Measurements from ENCODE around the gene RGS3. TPM values are rescaled to one million over a fixed set of nuclear protein-coding genes. Genes with fewer than 3 reads are reported as not detected.
"Not testable (repeated sequence)": the region's sequence is repeated elsewhere in the genome, so short reads cannot be mapped to it uniquely, and the experiment has no call there.

Gene RGS3
- total and polyA plus RNA-seq, 5 donors = 107 to 184 (median 163) TPM

DNA sequence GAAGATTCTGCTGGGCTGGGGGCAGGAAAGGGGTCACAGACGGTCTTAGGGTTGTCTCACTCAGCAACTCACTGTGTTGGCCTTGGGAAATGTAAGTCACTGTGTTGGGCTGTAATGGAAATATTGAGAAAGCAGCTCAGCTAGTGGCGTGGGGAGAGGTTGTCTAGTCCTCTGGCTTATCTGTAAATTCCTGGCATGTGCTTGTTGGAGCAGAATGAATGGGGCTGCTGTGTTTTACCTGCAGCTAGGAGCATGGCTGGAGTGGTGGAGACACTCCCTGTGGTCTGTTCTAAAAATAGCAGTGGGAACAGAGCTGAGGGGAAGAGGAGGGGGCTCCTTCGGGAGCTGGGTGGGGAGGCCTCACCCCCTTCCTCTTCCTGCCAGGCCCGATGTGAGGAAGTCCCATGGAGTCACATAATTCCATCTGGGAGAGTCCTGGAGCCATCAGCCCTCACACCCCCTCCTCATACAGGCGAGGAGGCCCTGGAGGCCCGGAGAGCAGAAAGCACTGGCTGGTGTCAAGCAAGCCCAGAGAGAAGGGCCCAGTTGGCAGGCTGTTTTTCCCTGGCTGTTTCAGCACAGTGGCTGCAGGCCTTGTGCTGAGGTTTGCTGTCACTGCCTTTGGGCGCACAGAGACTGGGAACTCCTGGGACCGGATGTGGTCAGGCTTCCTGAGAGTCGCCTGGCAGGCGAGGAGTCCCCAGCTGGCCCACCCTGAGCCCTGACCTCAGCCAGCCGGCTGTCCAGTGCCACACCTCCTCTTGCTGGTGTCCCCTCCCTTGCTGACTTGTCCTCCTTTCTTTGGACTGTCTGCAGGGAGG, 84.9 kb downstream of the RGS3 start:
- ATAC-seq (peak; percentile 92 to 93), DNase-seq (peak; percentile 90 to 93 (median 91))
- Histone ChIP-seq H3K9me3 (ENCODE audit: control insufficient read depth, low read length) (no peaks in the 10 kb centered on the region), H3K4me3 (ENCODE audit: low read length) (no peak overlapping the region), H3K4me1 (ENCODE audit: control insufficient read depth, insufficient read depth, low read length) (peaks cover 12% of the 10 kb centered on the region), H3K27me3 (ENCODE audit: control insufficient read depth, insufficient read depth) (no peaks in the 10 kb centered on the region), H3K27ac (ENCODE audit: low read length) (peak overlapping the region; percentile 90)
- WGBS = 2% methylated on average over 11 of the region's 11 CpGs
- intact Hi-C loops (cut with DNase I) = no loop called here

DNA sequence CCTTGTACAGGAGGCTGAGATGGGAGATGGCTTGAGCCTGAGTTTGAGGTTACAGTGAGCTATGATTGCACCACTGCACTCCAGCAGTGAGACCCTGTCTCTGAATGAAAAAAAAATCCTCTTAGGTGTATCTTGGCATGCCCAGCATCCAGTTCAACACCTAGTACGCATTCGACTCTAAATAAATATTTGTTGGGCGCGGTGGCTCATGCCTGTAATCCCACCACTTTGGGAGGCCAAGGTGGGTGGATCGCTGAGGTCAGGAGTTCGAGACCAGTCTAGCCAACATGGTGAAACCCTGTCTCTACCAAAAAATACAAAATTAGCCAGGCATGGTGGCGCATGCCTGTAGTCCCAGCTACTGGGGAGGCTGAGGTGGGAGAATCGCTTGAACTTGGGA, 86.4 kb downstream of the RGS3 start:
- intact Hi-C loops (cut with DNase I) = not testable (repeated sequence)

DNA sequence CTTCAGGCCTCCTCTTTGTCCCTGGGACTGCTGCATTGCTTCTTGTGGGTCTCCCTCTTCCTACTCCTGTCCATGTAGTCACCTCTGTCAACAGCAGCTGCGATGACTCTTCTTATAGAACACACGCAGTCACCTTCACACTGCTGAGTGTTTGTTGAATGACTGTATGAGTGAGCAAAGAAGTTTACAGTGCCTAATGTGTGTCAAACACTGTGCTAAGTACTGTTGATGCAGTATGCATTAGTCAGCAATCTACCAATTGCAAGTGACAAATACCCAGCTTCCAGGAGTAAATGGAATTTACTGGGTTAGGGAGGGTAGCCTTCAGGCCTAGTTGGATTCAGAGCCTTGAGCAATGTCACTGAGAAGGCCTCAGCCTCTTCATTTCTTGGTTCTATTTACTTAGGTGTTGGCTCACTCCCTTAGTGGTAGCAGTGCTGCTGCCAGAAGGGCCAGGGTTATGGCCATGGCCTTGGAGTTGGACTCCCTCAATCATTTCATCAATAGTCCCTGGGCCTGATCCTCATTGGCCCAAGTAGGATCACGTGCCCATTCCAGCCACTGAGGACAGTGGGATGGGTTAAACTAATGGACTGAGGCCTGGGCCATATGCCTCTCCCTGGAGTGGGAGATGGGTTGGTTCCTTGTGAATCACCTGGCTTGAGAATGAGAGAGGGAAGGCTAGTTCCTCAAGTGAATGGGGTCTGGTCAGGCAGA, 93.5 kb downstream of the RGS3 start:
- Histone ChIP-seq H3K27ac (ENCODE audit: low read length) (peak overlapping the region; percentile 35), H3K27me3 (ENCODE audit: control insufficient read depth, insufficient read depth) (no peaks in the 10 kb centered on the region), H3K4me1 (ENCODE audit: control insufficient read depth, insufficient read depth, low read length) (peaks cover 22% of the 10 kb centered on the region), H3K9me3 (ENCODE audit: control insufficient read depth, low read length) (no peaks in the 10 kb centered on the region), H3K4me3 (ENCODE audit: low read length) (no peak overlapping the region)
- DNase-seq (peak in 2 of 3 donors; percentile 12 to 18), ATAC-seq (no peak)
- 81% methylated on average over 3 of the region's 3 CpGs for WGBS
- intact Hi-C loops (cut with DNase I) = no loop called here

More for the DNA sequence above, 86.4 kb downstream of the RGS3 start:
- H3K27me3 ChIP-seq (ENCODE audit: control insufficient read depth, insufficient read depth); ATAC-seq; H3K4me3 ChIP-seq (ENCODE audit: low read length); H3K9me3 ChIP-seq (ENCODE audit: control insufficient read depth, low read length): not testable (repeated sequence)
- DNase-seq = peak in 1 of 3 donors; percentile 16
- WGBS = 90% methylated on average over 8 of the region's 8 CpGs
- peaks cover 12% of the 10 kb centered on the region for H3K4me1 ChIP-seq (ENCODE audit: control insufficient read depth, insufficient read depth, low read length)
- peak overlapping the region; percentile 19 for H3K27ac ChIP-seq (ENCODE audit: low read length)

DNA sequence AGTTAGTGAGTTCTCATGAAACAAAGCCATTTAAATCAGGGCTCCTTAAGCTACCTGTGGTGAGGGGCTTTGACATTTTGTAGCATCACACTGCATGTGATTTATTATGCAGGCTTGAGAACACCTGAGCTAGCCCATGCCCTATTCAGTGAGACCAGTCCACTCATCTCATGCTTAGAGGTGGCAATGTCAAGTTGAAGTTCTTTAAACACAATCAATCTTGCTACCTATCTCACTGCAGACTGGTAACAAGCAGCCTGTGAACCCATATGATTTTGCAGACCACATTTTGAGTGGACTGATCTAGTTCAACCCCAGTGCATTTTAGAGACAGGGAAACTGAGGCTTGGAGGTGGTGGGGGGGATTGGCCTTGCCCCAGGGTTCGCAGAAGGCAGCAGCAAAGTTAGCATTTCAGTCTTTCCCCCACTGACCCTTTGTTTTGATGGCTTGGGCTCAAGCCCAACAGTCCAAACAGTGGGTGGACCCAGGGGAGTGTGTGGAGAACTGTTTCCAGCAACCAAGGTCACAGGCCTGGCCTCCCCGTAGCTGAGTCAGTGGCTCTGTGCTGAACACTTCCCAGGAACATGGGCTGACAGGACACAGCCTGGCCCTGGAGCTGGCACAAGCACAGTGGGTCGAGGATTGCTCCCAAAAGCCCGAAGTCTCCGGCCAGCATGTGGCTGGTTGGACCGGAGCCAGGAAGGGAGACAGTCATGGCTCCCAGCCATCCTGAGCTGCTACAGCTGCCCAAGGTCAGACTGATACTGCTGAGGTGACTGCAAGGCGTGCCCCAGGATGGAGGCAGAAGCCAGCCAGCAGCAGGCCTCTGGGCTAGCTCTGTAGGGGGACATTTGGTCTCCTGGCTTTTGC, 95.3 kb downstream of the RGS3 start:
- peak overlapping the region; percentile 93 for H3K27ac ChIP-seq (ENCODE audit: low read length)
- 15% methylated on average over 7 of the region's 7 CpGs for WGBS
- H3K9me3 ChIP-seq (ENCODE audit: control insufficient read depth, low read length) = no peaks in the 10 kb centered on the region
- DNase-seq (peak; percentile 93 to 96 (median 95)), ATAC-seq (peak; percentile 97)
- H3K4me3 ChIP-seq (ENCODE audit: low read length) = no peak overlapping the region
- intact Hi-C loops (cut with DNase I) = no loop called here
- H3K4me1 ChIP-seq (ENCODE audit: control insufficient read depth, insufficient read depth, low read length) = peaks cover 28% of the 10 kb centered on the region
- no peaks in the 10 kb centered on the region for H3K27me3 ChIP-seq (ENCODE audit: control insufficient read depth, insufficient read depth)

DNA sequence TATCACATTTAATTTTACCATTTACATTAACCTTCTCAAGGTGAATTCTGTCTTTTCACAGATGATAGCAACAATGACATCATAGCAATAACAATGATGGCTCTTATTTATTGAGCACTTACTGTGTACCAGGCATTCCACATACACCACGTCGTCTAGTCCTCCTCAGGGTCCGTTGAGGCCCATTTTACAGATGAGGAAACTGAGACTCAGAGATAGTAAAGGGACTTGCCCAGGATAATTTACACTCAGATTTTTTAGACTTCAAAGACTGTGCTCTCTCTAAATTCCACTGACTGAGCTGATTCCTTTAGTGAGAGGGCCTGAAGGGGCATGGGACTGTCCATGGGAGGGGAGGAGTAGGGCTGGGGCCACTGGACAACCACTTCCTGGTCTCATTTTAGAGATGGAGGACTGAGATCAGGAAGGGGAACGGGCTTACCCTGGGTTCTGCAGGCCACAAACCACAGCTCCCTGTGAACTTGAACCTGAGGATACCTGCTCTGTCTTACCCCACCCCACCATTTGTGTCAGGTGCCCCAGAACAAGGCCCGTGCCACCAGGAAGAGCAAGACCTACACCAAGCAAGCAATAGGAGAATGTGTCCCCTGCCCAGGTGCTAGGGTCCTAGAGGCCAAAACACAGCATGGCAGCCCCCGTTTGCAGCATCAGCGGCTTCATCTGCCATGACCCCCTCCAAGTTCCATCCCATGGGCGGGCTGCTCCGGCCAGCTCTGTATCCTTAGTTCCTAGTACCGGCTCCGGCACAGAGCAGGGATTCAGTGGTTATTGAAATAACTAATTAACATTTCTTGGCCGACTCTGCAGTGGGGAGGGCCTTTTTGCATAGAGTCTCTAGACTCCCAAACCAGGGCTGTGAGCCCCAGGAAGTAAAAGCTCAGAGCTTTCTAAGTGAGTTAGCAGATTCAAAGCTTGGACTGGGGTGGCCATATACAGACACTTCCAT, 96.6 kb downstream of the RGS3 start:
- intact Hi-C loops (cut with DNase I) = no loop called here
- peak in 2 of 3 donors; percentile 47 to 50 for DNase-seq
- ATAC-seq = no peak
- WGBS = 82% methylated on average over 12 of the region's 12 CpGs
- Histone ChIP-seq H3K4me3 (ENCODE audit: low read length) (no peak overlapping the region), H3K27me3 (ENCODE audit: control insufficient read depth, insufficient read depth) (no peaks in the 10 kb centered on the region), H3K9me3 (ENCODE audit: control insufficient read depth, low read length) (no peaks in the 10 kb centered on the region), H3K4me1 (ENCODE audit: control insufficient read depth, insufficient read depth, low read length) (peaks cover 38% of the 10 kb centered on the region), H3K27ac (ENCODE audit: low read length) (peak overlapping the region; percentile 93)

DNA sequence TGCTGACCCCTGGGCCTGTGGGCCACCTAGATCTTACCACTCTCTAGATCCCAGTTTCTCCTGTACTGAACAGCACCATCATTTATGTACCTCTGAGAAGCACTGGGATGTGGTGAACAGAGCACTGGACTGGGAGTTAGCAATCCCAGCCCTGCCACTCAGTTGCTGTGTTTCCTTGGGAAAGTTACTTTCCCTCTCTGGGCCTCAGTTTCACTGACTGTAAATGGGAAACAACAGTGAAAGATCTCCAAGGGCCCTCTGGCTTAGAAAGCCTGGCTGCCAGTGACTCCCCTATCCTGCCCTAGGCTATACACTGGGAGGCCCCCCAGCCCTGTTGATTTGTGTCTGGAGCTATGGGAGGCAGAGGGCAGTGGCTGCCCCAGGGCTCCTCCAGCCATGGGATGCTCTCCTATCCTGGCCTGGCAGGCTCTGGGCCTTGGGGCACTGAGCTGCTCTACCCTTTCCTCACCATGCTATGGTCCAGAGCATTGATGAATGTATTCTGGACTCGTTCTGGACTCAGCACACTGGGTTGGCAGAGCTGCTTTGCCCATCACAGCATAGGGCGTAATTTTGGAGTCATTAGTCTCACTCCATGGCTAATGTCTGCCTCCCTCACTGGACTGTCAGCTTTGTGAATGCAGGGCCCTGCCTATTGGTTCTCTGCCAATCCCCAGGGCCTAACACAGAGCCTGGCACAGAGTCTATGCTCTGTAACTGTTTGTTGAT, 99.3 kb downstream of the RGS3 start:
- intact Hi-C loops (cut with DNase I) = no loop called here
- ATAC-seq (no peak), DNase-seq (peak in 2 of 3 donors; percentile 34 to 52)
- Histone ChIP-seq H3K9me3 (ENCODE audit: control insufficient read depth, low read length) (no peaks in the 10 kb centered on the region), H3K4me1 (ENCODE audit: control insufficient read depth, insufficient read depth, low read length) (peaks cover 40% of the 10 kb centered on the region), H3K27ac (ENCODE audit: low read length) (no peak overlapping the region), H3K4me3 (ENCODE audit: low read length) (no peak overlapping the region), H3K27me3 (ENCODE audit: control insufficient read depth, insufficient read depth) (no peaks in the 10 kb centered on the region)
- 53% methylated on average over 2 of the region's 2 CpGs for WGBS

DNA sequence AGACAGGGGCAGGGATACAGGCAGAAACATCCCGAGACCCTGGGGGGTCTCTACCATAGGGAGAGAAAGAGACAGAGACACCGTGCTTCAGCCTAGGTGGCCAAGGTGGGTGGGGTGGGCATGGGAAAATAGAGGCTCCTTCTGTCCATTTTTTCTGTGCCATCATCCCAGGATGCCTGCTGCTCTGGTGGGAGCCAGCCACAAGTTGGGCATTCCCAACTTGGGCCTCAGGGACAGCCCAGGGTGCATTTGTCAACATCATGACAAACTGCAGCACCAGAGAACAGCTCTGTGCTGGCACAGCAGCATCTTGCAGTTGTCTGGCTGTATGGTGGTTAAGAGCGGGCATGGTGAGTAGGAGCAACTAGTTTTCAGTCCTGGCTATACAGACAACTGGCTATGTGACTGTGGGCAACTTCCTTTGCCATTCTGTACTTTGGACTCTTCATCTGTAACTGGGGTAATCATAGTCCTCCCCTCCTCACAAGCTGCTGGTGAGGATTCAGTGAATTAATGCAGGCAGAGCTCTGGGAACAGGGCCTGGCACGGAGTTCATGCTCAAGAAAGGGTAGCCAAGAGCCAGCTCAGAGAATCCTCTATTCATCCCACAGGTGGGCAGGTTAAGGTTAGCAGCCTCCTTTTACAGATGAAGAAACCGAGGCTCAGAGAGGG, 100.4 kb downstream of the RGS3 start:
- peaks cover 33% of the 10 kb centered on the region for H3K4me1 ChIP-seq (ENCODE audit: control insufficient read depth, insufficient read depth, low read length)
- DNase-seq = peak in 2 of 3 donors; percentile 16 to 18

DNA sequence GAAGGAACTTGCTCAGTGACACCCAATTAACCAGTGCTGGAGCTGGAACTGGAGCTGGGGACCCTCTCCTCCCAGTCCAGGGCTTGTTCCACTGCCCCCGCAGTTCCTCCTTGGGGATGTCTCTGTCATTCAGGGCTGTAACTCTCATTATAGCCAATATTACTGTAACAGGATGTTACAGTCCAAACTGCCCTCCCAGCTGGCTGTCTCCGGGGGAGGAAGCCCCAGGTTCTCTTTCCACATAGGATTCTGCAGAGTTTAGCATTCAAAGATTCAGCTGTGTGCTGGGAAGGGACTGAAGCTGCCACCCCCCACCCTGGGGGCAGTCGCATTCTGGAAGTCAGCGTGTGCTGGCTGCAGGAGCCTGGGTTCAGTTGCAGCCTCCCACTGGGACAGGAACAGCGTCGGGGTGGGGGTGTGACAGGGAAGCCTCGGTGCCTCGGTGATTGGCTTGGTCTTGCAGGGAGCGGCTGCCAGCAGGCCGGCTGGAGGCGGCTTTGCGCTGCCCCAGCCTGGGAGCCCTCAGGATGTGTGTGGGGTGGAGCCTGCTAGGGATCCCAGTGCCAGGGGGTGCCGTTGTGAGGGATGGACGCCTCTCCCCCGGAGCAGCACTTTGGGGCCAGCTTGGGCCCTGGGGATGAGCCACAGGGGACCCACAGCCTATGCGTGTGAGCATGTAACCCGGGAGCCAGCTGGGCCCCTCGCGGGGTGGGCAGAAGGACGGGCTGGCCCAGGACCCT, 101.1 kb downstream of the RGS3 start:
- H3K27me3 ChIP-seq (ENCODE audit: control insufficient read depth, insufficient read depth) = no peaks in the 10 kb centered on the region
- peak; percentile 82 to 91 (median 89) for DNase-seq
- no peaks in the 10 kb centered on the region for H3K9me3 ChIP-seq (ENCODE audit: control insufficient read depth, low read length)
- WGBS = 8% methylated on average over 20 of the region's 20 CpGs
- peak; percentile 81 to 83 for ATAC-seq
- H3K4me3 ChIP-seq (ENCODE audit: low read length) = peak overlapping the region; percentile 21
- intact Hi-C loops (cut with DNase I) = no loop called here
- H3K4me1 ChIP-seq (ENCODE audit: control insufficient read depth, insufficient read depth, low read length) = peaks cover 28% of the 10 kb centered on the region
- H3K27ac ChIP-seq (ENCODE audit: low read length) = peak overlapping the region; percentile 91

More for the DNA sequence above, 100.4 kb downstream of the RGS3 start:
- no peak for ATAC-seq
- Histone ChIP-seq H3K9me3 (ENCODE audit: control insufficient read depth, low read length) (no peaks in the 10 kb centered on the region), H3K27ac (ENCODE audit: low read length) (peak overlapping the region; percentile 91), H3K4me3 (ENCODE audit: low read length) (no peak overlapping the region), H3K27me3 (ENCODE audit: control insufficient read depth, insufficient read depth) (no peaks in the 10 kb centered on the region)
- intact Hi-C loops (cut with DNase I) = no loop called here
- WGBS = 78% methylated on average over 5 of the region's 5 CpGs
